Neural progenitor cell (in vitro differentiated cells): ENCODE data around the gene ATE1.

ENCODE experiments used
- CTCF ChIP-seq: fragments of 200-600 bp; sonication (generic); IDR thresholded peaks from 2 replicates; pipeline ENCODE4 v1.5.1; 2017; ENCODE audit warnings: antibody characterized with exemption, mild to moderate bottlenecking
- EZH2 ChIP-seq: fragments of 200-600 bp; sonication (generic); IDR thresholded peaks from 2 replicates; pipeline ENCODE4 v1.6.1; 2017; ENCODE audit warnings: antibody characterized with exemption, mild to moderate bottlenecking, moderate library complexity
- EZH2phosphoT487 ChIP-seq: fragments of 200-600 bp; sonication (generic); IDR thresholded peaks from 2 replicates; pipeline ENCODE4 v1.6.1; 2017; ENCODE audit warnings: antibody characterized with exemption

DNA sequence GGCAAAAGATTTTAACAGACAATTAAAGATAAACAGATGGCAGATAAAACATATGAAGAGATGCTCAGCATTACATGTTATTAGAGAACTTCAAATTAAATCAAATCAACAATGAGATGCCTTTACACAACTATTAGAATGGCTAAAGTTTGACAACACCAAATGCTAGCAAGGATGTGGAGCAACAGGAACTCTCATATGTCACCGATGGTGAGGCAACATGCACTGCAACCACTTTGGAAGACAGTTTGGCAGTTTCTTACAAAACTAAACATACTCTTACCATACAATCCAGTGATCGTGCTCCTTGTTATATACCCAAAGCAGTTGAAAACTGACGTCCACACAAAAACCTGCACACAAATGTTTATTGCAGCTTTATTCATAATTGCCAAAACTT lies 13.7 kb upstream of the ATE1 start:
- TF ChIP-seq CTCF (no peak), EZH2 (no peak), EZH2phosphoT487 (no peak)
